Stimulated activated naive CD8-positive, alpha-beta T cell treated with anti-CD3 and anti-CD28 coated beads, Interleukin-15, Interleukin-2, amounts not matched to agents 100 U/mL and 50 U/mL, for 24 hours (primary cell): ENCODE measurements around the gene SPTAN1.
"Not testable (repeated sequence)": the region's sequence is repeated elsewhere in the genome, so short reads cannot be mapped to it uniquely, and the experiment has no call there.

Experiments
- ATAC-seq: fragments of 150-1000 bp; cut with Tn5 transposase; one replicate; pipeline ENCODE4 v1.10.0; 2021
- DNase-seq: peaks from one replicate; pipeline ENCODE4 v3.0.0; 2021

Gene SPTAN1

DNA sequence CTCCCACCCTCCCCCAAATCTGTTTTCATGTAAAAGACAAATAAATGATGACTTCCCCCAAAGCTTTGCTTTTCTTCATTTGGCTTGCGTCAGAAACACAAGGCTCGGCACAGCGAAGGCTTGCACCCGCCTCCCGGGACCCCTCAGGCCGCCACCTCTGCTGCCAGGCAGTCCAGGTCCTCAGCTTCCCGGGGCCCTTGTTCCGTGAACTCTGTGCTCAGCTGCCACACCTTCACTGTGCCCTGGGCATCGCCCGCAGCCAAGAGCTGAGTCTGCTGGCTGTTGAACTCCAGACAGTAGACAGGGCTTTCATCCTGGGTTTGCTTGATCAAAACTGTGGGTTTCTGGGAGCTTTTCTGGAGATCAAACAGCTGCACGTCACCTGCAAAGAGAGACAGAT, 81.2 kb downstream of the SPTAN1 start:
- ATAC-seq (no peak), DNase-seq (no peak)

- no peak for DNase-seq
- ATAC-seq, result no peak
Observed at GRCh38 chr9:128634111-128634510, 81.7 kb downstream of the SPTAN1 start.

DNA sequence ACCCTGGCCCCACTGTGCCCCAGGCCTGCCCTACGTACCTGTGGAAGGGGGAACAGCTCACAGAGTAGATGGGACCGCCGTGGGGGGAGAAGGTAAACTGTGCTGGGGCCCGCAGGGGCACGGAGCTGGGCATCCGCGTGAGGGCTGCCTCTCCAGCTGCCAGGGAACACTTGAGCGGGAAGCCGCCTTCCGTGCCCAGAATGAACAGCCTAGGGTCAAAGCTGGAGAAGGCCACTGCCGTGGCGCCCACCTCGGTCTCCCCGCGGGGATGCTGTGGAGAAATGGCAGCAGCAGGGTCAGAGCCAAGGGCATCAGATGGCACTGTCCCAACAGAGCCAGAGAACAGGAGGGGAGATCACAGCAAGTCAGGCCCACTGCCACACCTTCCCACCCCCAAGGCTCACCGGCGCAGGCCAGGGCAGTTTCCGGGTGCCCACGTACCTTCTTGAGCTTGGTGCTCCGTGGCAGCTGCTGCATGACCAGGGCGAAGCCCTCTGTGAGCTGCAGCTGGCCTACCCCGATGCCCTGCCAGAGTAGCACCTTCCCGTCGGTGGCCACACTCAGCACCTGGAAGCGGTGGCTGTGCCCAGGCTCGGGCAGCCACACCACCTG, 82.4 kb downstream of the SPTAN1 start:
- no peak for ATAC-seq

DNA sequence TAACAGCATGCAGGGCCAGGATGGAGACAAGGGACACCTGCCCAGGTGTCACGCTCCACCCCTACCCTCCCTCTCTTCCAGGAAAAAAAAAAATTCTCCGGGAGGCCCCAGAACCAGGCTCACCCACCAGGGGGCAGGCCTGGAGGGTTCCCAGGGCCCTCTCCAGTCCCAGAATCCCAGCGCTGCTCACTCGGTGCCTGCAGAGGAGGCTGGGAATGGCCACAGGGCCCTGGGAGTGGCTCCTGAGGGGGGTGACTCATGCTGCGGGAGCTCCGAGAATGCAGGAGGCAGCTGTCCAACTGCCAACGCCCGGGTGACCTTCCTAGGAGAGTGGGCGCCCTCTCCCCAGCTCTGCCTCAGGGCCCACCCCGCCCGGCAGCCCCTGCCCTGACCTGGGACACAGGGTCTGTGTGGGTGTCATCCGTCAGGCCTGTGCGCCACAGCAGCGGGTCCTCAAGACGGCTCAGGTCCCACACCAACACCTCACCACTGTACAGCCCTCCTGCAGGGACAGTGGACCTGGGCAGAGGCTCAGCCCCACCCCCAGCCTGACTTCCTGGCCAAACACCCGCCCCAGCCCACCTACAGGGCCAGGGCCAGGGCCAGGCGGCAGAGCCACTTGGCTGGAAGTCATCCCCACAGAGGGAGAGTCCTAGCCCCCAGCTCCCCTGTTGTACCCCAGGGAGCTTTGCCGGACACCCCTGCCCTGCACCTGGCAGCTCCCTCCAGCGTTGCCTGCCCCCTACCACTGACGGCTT, 83.1 kb downstream of the SPTAN1 start:
- DNase-seq (no peak), ATAC-seq (no peak)

More for the DNA sequence above, 82.4 kb downstream of the SPTAN1 start:
- DNase-seq, result no peak

DNA sequence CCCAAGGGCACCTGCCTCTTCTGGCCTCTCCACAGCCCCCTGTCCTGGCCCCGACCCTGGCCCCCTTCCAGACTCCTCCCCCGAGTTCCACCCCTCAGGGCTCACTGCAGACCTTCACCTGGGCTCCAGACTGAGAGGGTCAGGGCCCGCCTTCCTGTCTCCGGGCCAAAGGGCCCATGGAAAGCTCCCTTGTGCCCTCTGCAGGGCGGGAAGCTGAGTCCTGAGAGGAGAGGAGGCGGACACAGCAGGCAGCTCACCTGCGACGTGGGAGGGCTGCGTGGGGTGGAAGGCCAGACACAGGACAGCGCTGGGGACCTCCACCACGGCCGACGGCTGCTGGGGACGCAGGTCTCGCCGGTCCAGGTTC, 83.6 kb downstream of the SPTAN1 start:
- ATAC-seq, result peak; percentile 15

GRCh38 chr9:128636556-128637530, 84.5 kb downstream of the SPTAN1 start:
- DNase-seq (no peak), ATAC-seq (no peak)

More for the DNA sequence above, 83.6 kb downstream of the SPTAN1 start:
- no peak for DNase-seq

DNA sequence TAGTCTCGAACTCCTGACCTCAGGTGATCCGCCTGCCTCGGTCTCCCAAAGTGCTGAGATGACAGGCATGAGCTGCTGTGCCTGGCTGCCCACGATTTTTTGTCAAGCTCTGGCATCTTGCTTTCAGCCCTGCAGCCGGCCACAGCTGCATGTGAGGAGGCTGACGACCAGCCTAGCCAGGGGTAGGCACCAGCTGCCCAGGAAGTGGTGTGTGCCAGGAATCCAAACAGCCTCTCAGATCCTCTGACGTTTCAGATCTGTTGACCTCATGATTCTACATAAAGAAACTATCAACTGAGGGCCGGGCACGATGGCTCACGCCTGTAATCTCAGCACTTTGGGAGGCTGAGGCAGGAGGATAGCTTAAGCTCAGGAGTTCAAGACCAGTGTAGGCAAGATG, 85.3 kb downstream of the SPTAN1 start:
- ATAC-seq, result no peak
- DNase-seq, result no peak

DNA sequence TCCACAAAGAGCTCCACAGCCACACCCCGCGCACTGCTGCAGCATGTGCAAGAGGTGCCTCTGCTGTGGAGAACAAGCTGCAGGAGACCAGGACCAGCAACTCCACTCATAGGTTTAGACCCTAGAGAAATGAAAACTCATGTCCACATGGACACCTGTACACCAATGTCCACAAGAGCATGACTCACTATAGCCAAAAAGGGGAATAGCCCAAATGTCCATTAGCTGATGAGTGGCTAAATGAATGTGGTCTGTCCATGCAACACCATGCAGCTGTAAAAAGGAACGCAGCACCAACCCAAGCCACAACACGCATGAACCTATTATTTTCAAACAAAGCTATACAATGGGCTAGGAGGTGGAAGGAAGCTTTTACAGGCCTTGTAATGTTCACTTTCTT, 86.2 kb downstream of the SPTAN1 start:
- ATAC-seq (no peak), DNase-seq (no peak)

DNA sequence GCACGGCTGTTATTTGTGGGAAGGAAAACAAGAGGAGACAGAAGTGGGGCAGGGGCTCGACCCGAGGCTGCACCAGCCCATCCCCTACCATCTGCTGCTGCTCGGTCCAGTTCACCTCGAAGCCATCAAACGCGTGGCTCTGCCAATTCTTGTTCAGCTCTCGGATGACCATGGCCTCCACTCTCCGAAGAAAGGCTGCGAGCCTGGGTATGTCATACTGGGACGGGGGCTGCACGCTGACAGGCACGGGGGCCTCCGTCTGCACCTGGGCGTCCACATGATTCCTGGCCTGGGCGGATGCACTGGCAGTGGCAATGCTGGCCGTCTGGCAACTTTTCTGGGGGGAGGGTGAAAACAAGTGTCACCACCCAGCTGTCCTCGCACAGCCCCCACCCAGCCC, 88.2 kb downstream of the SPTAN1 start:
- DNase-seq, result no peak
- ATAC-seq, result no peak

GRCh38 chr9:128642675-128643245, 90.4 kb downstream of the SPTAN1 start:
- ATAC-seq (no peak), DNase-seq (no peak)

GRCh38 chr9:128643519-128644300, 91.3 kb downstream of the SPTAN1 start:
- DNase-seq, result no peak
- no peak for ATAC-seq

DNA sequence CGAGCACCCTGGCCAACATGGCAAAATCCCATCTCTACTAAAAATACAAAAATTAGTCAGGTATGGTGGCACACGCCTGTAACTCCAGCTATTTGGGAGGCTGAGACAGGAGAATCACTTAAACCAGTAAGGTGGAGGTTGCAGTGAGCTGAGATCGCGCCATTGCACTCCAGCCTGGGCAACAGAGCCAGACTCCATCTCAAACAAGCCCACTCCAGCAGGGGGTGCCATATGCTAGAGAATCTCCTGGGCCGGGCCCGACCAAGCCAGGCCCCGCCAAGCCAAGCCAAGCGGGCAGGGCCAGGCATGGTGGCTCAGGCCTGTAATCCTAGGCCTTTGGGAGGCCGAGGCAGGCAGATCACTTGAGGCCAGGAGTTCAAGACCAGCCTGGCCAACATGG, 95.8 kb downstream of the SPTAN1 start:
- DNase-seq (peak; percentile 80), ATAC-seq (peak; percentile 93)

DNA sequence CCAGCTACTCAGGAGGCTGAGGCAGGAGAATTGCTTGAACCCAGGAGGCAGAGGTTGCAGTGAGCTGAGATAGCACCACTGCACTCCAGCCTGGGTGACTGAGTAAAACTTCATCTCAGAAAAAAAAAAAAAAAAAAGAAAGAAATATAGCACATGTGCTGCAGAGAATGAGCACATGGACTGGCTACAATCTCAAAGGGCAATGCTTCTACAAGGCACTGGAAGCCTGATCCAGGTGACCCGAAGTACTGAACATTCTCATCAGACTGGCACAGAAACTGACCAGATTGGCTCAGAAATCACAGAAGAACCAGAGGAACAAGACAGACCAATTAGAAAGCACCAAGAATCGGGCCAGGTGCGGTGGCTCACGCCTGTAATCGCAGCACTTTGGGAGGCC, 99.4 kb downstream of the SPTAN1 start:
- no peak for ATAC-seq
- no peak for DNase-seq

DNA sequence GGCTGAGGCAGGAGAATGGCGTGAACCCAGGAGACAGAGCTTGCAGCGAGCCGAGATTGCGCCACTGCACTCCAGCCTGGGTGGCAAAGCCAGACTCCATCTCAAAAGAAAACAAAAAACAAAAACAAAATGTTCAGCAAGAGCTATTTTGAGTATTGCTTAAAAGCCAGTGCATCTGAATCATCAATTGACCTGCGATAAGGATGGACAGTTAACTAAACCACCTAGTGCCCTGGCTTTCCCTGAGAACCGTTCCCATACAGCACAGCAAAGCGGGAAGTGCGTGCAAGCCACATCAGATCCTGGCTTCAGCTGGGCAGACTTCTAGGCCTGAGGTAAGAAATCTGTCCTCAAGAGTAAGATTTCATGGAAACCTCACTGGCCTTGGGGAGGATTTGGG, 101.5 kb downstream of the SPTAN1 start:
- no peak for DNase-seq
- no peak for ATAC-seq

- ATAC-seq, result no peak
- no peak for DNase-seq
Observed at GRCh38 chr9:128654481-128654880, 102.1 kb downstream of the SPTAN1 start.

DNA sequence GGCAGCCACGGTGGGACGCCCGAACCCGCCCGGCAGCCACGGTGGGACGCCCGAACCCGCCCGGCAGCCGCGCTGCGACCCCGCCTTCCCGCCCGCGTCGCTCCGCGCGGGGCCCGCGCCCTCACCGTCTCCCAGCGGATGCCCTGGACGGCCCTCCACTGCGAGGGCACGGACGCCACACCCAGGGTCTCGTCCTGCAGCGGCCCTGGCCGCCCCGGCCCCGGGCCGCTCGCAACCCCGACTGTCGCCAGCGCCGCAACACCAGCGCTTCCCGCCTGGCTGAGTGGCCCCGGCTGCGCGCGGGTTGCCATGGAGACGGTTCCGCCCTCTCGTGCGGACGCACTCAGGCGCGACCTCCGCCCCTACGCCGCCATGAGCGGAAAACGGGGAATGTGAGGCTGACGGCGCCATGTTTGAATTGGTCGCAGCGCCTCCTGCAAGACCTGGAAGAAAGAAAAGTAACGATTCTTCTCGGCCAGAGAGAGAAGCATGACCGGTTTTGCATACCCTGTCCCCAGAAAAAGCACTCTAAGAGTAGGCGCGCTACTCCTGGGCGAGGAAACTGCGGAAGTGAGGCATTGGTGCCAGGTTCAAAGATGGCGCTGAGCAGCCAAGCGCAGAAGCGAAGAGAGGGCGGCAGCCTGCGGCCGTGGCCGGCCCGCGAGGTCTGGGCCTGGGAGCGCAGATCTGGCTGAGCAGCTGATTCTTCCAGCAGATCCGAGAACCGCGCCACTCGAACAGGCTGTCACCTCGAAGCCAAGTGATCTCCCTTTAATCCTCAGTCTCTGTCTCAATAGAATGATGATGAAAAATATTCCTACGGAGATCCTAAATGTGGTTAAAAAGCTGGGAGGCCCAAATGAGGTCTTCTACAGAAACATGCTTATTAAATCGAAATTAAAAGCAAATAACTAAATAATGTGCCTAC, 104.3 kb downstream of the SPTAN1 start, which contains the start of gene DYNC2I2:
TSS of gene DYNC2I2 (minus strand) at position 432 of the 928 bp plus-strand sequence. CDS start at position 311, 121 bp downstream.
- ATAC-seq, result peak; percentile 96

GRCh38 chr9:128657344-128657704, 104.9 kb downstream of the SPTAN1 start:
- DNase-seq, result no peak

More for the DNA sequence above, 104.3 kb downstream of the SPTAN1 start, which contains the start of gene DYNC2I2:
- DNase-seq, result peak; percentile 98

DNA sequence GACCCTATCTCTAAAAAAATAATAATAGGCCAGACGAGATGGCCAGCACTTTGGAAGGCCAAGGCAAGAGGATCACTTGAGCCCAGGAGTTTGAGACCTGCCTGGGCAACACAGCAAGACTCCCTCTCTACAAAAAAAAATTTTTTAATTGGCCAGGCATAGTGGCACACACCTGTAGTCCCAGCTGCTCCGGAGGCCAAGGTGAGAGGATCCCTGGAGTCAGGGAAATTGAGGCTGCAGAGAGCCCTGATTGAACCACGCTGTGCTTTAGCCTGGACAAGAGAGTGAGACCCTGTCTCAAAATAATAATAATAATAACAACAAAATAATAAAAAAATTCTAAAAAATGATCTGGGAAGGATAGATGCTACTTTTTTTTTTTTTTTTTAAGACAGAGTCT, 105.4 kb downstream of the SPTAN1 start:
- ATAC-seq, result no peak
- DNase-seq, result no peak

More at GRCh38 chr9:128657344-128657704, 104.9 kb downstream of the SPTAN1 start:
- no peak for ATAC-seq

DNA sequence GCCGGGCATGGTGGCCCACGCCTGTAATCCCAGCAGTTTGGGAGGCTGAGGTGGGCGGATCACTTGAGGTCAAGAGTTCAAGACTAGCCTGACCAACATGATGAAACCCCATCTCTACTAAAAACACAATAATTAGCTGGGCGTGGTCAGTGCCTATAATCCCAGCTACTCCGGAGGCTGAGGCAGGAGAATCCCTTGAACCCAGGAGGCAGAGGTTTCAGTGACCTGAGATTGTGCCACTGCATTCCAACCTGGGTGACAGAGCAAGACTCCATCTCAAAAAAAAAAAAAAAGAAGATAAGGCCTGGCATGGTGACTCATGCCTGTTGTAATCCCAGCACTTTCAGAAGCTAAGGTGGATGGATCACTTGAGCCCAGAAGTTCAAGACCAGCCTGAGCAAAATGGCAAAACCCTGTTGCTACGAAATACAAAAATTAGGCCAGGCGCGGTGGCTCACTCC, 114.1 kb downstream of the SPTAN1 start:
- DNase-seq, ATAC-seq: not testable (repeated sequence)

GRCh38 chr9:128669786-128670185, 117.4 kb downstream of the SPTAN1 start:
- DNase-seq (no peak), ATAC-seq (no peak)
